ENCODE measurements around the gene BOC.

The BOC gene

DNA sequence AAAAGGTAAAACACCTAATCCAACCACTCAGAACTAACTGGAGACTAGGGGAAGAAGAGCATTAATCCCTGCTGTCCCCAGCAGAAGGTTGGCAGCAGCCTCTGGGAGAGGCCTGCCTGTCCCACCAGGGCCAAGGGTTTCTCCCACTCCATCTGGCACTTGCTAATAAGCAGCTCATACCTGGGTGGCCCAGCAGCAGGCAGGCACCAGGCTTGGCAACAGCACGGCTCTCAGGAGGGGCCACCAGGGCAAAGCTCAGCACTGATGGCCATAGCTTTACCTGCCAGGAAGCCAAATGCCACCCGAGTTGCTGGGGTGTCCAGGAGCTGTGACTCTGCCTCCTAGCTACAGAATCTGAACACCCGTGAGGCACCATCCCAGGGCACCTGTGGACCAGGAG, 58.3 kb downstream of the BOC start:
- no peaks in the 10 kb centered on the region for H3K4me1 ChIP-seq (ENCODE audit: insufficient read depth, low read length)
- TF ChIP-seq EZH2 (IDR thresholded peaks at IDR 0.05; ENCODE audit: borderline replicate concordance, low read depth, low read length, severe bottlenecking), result no peak
- TF ChIP-seq, protein P1, sequence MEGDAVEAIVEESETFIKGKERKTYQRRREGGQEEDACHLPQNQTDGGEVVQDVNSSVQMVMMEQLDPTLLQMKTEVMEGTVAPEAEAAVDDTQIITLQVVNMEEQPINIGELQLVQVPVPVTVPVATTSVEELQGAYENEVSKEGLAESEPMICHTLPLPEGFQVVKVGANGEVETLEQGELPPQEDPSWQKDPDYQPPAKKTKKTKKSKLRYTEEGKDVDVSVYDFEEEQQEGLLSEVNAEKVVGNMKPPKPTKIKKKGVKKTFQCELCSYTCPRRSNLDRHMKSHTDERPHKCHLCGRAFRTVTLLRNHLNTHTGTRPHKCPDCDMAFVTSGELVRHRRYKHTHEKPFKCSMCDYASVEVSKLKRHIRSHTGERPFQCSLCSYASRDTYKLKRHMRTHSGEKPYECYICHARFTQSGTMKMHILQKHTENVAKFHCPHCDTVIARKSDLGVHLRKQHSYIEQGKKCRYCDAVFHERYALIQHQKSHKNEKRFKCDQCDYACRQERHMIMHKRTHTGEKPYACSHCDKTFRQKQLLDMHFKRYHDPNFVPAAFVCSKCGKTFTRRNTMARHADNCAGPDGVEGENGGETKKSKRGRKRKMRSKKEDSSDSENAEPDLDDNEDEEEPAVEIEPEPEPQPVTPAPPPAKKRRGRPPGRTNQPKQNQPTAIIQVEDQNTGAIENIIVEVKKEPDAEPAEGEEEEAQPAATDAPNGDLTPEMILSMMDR (IDR thresholded peaks at IDR 0.05; ENCODE audit: borderline replicate concordance, extremely low read depth, low read length, poor library complexity, severe bottlenecking), result no peak
- H2AFZ ChIP-seq (ENCODE audit: low read depth, low read length), result no peak overlapping the region
- H4K20me1 ChIP-seq (ENCODE audit: insufficient read depth, low read length), result no peaks in the 10 kb centered on the region
- no peaks in the 10 kb centered on the region for H3K36me3 ChIP-seq (ENCODE audit: insufficient read depth, low read length)
- ATAC-seq (ENCODE audit: insufficient read depth, low read depth) (no peak), DNase-seq (no peak)
- H3K27me3 ChIP-seq (ENCODE audit: insufficient read depth, low read length, poor library complexity), result peaks cover 7% of the 10 kb centered on the region
- H3K4me3 ChIP-seq (ENCODE audit: low read depth in 1 of 2, low read length in 2 of 2), result no peak overlapping the region
- no peak overlapping the region for H3K9ac ChIP-seq (ENCODE audit: low read depth, low read length)
- H3K9me3 ChIP-seq (ENCODE audit: insufficient read depth, low read length, severe bottlenecking), result no peaks in the 10 kb centered on the region
- no peak overlapping the region for H3K27ac ChIP-seq (ENCODE audit: low read length)
- no peak overlapping the region for H3K4me2 ChIP-seq (ENCODE audit: insufficient read depth, low read length)
- no peaks in the 10 kb centered on the region for H3K79me2 ChIP-seq (ENCODE audit: insufficient read depth, low read length)

DNA sequence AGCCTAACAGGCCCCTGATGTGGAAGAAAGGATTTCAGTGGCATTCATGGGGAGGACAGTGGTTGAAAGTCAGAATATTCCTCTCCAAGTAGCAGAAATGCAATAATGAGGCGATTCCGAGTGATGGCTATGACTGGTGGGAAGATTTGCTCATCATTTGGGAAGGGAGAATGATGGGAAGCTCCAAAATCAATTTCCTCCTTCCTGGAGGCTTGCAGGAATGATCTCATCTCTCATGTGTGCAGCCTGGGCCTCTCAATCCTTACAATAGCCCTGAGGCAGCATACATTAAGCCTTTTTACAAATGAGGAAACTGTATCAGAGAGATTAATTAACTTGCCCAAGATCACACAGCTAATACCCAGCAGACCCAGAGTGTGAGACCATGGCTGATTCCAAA, 58.7 kb downstream of the BOC start:
- H3K27ac ChIP-seq (ENCODE audit: low read length), result no peak overlapping the region
- no peak overlapping the region for H3K9ac ChIP-seq (ENCODE audit: low read depth, low read length)
- H4K20me1 ChIP-seq (ENCODE audit: insufficient read depth, low read length), result no peaks in the 10 kb centered on the region
- no peaks in the 10 kb centered on the region for H3K36me3 ChIP-seq (ENCODE audit: insufficient read depth, low read length)
- no peak overlapping the region for H3K4me2 ChIP-seq (ENCODE audit: insufficient read depth, low read length)
- H3K79me2 ChIP-seq (ENCODE audit: insufficient read depth, low read length), result no peaks in the 10 kb centered on the region
- no peak overlapping the region for H3K4me3 ChIP-seq (ENCODE audit: low read depth in 1 of 2, low read length in 2 of 2)
- DNase-seq (no peak), ATAC-seq (ENCODE audit: insufficient read depth, low read depth) (no peak)
- H3K9me3 ChIP-seq (ENCODE audit: insufficient read depth, low read length, severe bottlenecking), result no peaks in the 10 kb centered on the region
- no peak for TF ChIP-seq EZH2 (IDR thresholded peaks at IDR 0.05; ENCODE audit: borderline replicate concordance, low read depth, low read length, severe bottlenecking)
- TF ChIP-seq, protein P1 (IDR thresholded peaks at IDR 0.05; ENCODE audit: borderline replicate concordance, extremely low read depth, low read length, poor library complexity, severe bottlenecking), result no peak
- no peak overlapping the region for H2AFZ ChIP-seq (ENCODE audit: low read depth, low read length)
- H3K4me1 ChIP-seq (ENCODE audit: insufficient read depth, low read length), result no peaks in the 10 kb centered on the region
- peaks cover 7% of the 10 kb centered on the region for H3K27me3 ChIP-seq (ENCODE audit: insufficient read depth, low read length, poor library complexity)

DNA sequence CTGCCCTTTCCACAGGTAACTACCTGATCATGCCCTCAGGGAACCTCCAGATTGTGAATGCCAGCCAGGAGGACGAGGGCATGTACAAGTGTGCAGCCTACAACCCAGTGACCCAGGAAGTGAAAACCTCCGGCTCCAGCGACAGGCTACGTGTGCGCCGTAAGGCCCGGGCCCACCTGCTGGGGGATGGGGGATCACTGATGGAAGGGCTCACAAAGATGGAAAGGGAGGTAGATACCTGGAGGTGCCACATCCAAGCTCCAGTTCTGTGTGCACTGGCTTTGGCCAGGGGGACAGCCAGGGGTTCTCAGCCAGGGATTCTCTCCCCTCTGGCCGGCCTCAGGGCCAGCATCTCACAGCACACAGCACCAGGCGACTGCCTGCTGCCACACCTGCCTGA, 59.4 kb downstream of the BOC start:
- Histone ChIP-seq H3K79me2 (ENCODE audit: insufficient read depth, low read length) (no peaks in the 10 kb centered on the region), H3K27ac (ENCODE audit: low read length) (no peak overlapping the region), H2AFZ (ENCODE audit: low read depth, low read length) (no peak overlapping the region), H3K4me1 (ENCODE audit: insufficient read depth, low read length) (no peaks in the 10 kb centered on the region), H4K20me1 (ENCODE audit: insufficient read depth, low read length) (no peaks in the 10 kb centered on the region), H3K36me3 (ENCODE audit: insufficient read depth, low read length) (no peaks in the 10 kb centered on the region), H3K4me3 (ENCODE audit: low read depth in 1 of 2, low read length in 2 of 2) (no peak overlapping the region), H3K9me3 (ENCODE audit: insufficient read depth, low read length, severe bottlenecking) (no peaks in the 10 kb centered on the region), H3K27me3 (ENCODE audit: insufficient read depth, low read length, poor library complexity) (peaks cover 7% of the 10 kb centered on the region), H3K4me2 (ENCODE audit: insufficient read depth, low read length) (no peak overlapping the region), H3K9ac (ENCODE audit: low read depth, low read length) (no peak overlapping the region)
- DNase-seq (no peak), ATAC-seq (ENCODE audit: insufficient read depth, low read depth) (no peak)
- TF ChIP-seq, protein P1 (IDR thresholded peaks at IDR 0.05; ENCODE audit: borderline replicate concordance, extremely low read depth, low read length, poor library complexity, severe bottlenecking), result no peak
- no peak for TF ChIP-seq EZH2 (IDR thresholded peaks at IDR 0.05; ENCODE audit: borderline replicate concordance, low read depth, low read length, severe bottlenecking)

DNA sequence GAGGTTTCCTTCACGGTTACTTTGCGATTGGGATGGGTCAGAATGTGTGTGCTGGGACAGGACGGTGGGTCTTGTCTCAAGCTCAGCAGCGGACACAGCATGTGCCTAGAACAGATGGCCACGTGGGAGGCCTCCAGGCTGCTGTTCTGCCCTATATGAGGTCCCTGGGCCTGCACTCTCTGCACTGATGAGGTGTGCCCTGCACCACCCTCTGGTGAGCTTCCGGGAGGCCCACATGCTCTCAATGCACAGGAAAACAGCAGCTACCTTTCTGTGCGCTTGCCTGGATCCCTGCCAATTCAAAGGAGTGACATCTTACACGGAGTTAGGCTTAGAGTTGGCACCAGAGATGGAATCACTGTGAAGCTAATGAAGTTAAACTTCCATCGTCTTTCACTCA, 59.8 kb downstream of the BOC start:
- Histone ChIP-seq H2AFZ (ENCODE audit: low read depth, low read length) (no peak overlapping the region), H3K79me2 (ENCODE audit: insufficient read depth, low read length) (no peaks in the 10 kb centered on the region), H3K4me2 (ENCODE audit: insufficient read depth, low read length) (no peak overlapping the region), H3K9ac (ENCODE audit: low read depth, low read length) (no peak overlapping the region), H4K20me1 (ENCODE audit: insufficient read depth, low read length) (no peaks in the 10 kb centered on the region), H3K27me3 (ENCODE audit: insufficient read depth, low read length, poor library complexity) (peaks cover 7% of the 10 kb centered on the region), H3K9me3 (ENCODE audit: insufficient read depth, low read length, severe bottlenecking) (no peaks in the 10 kb centered on the region), H3K4me3 (ENCODE audit: low read depth in 1 of 2, low read length in 2 of 2) (no peak overlapping the region), H3K36me3 (ENCODE audit: insufficient read depth, low read length) (no peaks in the 10 kb centered on the region), H3K4me1 (ENCODE audit: insufficient read depth, low read length) (no peaks in the 10 kb centered on the region), H3K27ac (ENCODE audit: low read length) (no peak overlapping the region)
- no peak for DNase-seq
- no peak for TF ChIP-seq EZH2 (IDR thresholded peaks at IDR 0.05; ENCODE audit: borderline replicate concordance, low read depth, low read length, severe bottlenecking)
- TF ChIP-seq, protein P1 (IDR thresholded peaks at IDR 0.05; ENCODE audit: borderline replicate concordance, extremely low read depth, low read length, poor library complexity, severe bottlenecking), result no peak
- no peak for ATAC-seq (ENCODE audit: insufficient read depth, low read depth)
